Esophagus muscularis mucosa (tissue), 3 donors: ENCODE measurements around the gene RNF130.

Experiments used
- POLR2A ChIP-seq: fragments of 450-650 bp; IDR thresholded peaks from one replicate; pipeline ENCODE4 v1.6.1; 2017; ENCODE audit warnings: antibody characterized with exemption, moderate library complexity, mild to moderate bottlenecking, low read depth
- POLR2AphosphoS5 ChIP-seq, 2 donors: sonication (generic); formaldehyde crosslinking; IDR thresholded peaks; one replicate each; pipeline ENCODE4 v1.6.1; 2017; ENCODE audit warnings: antibody characterized with exemption in 2 of 2
- TF ChIP-seq, protein P1 (sequence below), 3 experiments: fragments of 200-600 bp in 2 of 3; fragments of 450-650 bp in 1 of 3; sonication (generic) in 2 of 3; IDR thresholded peaks; one replicate each; pipeline ENCODE4 v1.5.1; 2017 to 2019; ENCODE audit warnings: antibody characterized with exemption in 3 of 3, mild to moderate bottlenecking in 2 of 3, moderate library complexity in 1 of 3

DNA sequence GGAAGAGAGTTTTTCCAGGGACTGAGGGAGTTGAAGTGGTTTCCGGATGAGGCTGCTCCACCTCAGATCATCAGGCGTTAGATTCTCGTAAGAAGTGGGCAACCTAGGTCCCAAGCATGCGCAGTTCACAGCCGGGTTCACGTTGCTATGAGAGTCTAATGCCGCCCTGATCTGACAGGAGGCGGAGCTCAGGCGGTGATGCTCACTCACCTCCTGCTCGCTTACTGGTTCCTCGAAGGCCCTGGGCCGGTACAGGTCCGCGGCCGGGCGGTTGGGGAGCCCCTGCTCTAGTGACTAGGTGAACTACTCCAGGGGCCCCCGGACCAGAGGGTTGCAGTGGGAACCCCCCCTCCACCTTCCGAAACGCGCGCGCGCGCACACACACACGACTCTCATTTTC, 997 bp upstream of the RNF130 start:
- TF ChIP-seq, protein P1, sequence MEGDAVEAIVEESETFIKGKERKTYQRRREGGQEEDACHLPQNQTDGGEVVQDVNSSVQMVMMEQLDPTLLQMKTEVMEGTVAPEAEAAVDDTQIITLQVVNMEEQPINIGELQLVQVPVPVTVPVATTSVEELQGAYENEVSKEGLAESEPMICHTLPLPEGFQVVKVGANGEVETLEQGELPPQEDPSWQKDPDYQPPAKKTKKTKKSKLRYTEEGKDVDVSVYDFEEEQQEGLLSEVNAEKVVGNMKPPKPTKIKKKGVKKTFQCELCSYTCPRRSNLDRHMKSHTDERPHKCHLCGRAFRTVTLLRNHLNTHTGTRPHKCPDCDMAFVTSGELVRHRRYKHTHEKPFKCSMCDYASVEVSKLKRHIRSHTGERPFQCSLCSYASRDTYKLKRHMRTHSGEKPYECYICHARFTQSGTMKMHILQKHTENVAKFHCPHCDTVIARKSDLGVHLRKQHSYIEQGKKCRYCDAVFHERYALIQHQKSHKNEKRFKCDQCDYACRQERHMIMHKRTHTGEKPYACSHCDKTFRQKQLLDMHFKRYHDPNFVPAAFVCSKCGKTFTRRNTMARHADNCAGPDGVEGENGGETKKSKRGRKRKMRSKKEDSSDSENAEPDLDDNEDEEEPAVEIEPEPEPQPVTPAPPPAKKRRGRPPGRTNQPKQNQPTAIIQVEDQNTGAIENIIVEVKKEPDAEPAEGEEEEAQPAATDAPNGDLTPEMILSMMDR (IDR thresholded peaks at IDR 0.05): no peak
- TF ChIP-seq POLR2A: no peak
- no peak for TF ChIP-seq POLR2AphosphoS5 (IDR thresholded peaks at IDR 0.05)
